Fibroblast of mammary gland (primary cell): ENCODE data around the gene DHPS.

ENCODE experiments used
- DNase-seq: peaks from one replicate; pipeline ENCODE4 v3.0.0-alpha.2; 2010; ENCODE audit warnings: low read depth
- H3K4me3 ChIP-seq: 2 replicates; pipeline ENCODE4 v1.5.1; 2011; ENCODE audit warnings: low read depth, mild to moderate bottlenecking, low read length, moderate library complexity; ENCODE audit not compliant: control insufficient read depth
- TF ChIP-seq, protein P1 (sequence below): conservative IDR thresholded peaks from 2 replicates; pipeline ENCODE4 v1.5.1; 2011; ENCODE audit warnings: low read depth, low read length, inconsistent platforms; ENCODE audit not compliant: control insufficient read depth, insufficient read depth

DHPS gene

GRCh38 chr19:12695096-12695495 is 13.4 kb upstream of the DHPS start:
- H3K4me3 ChIP-seq: no peak overlapping the region
- no peak for DNase-seq
- TF ChIP-seq, protein P1, sequence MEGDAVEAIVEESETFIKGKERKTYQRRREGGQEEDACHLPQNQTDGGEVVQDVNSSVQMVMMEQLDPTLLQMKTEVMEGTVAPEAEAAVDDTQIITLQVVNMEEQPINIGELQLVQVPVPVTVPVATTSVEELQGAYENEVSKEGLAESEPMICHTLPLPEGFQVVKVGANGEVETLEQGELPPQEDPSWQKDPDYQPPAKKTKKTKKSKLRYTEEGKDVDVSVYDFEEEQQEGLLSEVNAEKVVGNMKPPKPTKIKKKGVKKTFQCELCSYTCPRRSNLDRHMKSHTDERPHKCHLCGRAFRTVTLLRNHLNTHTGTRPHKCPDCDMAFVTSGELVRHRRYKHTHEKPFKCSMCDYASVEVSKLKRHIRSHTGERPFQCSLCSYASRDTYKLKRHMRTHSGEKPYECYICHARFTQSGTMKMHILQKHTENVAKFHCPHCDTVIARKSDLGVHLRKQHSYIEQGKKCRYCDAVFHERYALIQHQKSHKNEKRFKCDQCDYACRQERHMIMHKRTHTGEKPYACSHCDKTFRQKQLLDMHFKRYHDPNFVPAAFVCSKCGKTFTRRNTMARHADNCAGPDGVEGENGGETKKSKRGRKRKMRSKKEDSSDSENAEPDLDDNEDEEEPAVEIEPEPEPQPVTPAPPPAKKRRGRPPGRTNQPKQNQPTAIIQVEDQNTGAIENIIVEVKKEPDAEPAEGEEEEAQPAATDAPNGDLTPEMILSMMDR: no peak

GRCh38 chr19:12694641-12695040 is 13.0 kb upstream of the DHPS start:
- H3K4me3 ChIP-seq: no peak overlapping the region
- no peak for DNase-seq
- TF ChIP-seq, protein P1: no peak

DNA sequence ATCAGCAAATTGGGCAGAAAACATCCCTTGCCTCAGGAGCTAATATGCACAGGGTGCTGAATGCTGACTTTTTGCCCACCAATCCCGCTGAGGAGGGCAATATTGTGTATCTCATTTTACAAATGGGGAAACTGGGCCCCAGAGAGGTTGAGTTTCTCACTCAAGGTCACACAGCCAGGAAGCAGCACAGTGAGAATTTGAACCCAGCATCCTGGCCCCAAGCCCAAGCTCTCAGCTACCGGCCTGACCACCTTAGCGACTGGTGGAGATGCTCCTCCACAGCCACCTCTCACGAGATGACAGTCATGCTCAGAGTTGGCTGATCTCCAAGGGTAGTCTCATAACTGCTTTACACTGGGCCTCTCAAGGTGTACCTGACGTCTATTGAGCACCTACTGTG is 11.3 kb upstream of the DHPS start:
- no peak for DNase-seq
- TF ChIP-seq, protein P1: no peak
- no peak overlapping the region for H3K4me3 ChIP-seq

GRCh38 chr19:12689581-12690216 is 8.0 kb upstream of the DHPS start:
- TF ChIP-seq, protein P1: no peak
- DNase-seq: no peak
- no peak overlapping the region for H3K4me3 ChIP-seq

DNA sequence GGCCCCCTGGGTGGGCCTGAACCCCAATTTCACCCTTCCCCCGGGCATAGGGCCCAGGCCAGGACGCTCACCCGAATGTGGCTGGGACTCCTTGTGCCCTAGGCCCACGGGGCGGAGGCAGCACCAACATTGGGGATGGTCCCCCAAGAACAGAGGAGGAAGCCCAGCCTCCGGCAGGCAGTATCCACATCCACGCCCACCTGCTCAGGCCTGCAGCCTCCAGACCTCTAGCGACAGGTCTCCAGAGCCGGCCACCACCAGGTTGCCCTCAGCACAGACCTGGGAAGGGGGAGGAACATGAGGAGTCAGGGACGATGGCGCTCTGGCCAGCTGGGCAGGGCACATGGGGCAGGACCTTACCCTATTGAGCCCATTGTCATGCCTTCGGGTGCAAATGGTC is 7.3 kb upstream of the DHPS start:
- no peak overlapping the region for H3K4me3 ChIP-seq
- TF ChIP-seq, protein P1: no peak
- no peak for DNase-seq

DNA sequence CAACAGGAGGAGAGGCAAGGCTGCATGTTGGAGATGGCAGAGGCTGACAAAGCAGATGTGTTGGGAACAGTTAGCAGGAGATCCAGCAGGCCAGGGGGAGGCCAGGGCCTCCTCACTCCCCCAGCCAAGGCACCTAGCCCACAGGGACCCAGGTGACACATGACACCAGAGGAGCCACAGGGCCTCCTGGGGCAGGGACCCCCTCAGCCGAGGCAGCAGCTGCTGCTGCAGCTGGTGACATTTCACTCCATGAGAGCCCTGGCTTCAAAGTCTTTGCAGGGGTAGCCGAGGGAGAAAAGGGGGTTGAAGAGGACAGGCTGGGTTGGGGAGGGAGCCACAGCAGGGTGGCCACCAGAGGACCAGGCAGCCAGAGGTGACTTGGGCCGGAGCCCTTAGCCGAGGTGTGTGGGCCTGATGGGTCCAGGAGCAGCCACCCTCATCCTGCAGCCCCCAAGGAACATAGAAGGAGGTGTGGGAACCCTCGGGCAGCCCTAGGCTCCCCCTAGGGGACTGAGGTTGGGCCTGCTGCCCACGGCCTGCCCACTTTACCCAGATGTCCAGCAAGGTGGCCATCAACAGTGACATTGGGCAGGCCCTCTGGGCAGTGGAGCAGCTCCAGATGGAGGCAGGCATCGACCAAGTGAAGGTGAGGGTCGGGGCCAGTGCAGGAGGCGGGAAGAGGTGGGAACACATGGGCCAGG is 6.0 kb upstream of the DHPS start, which contains the start of gene GNG14:
TSS of gene GNG14 (plus strand) at position 503 of the 701 bp plus-strand sequence. CDS start at position 554, 51 bp downstream.
- DNase-seq: no peak
- TF ChIP-seq, protein P1: no peak
- H3K4me3 ChIP-seq: no peak within 1 kb of the TSS

GRCh38 chr19:12685831-12686230 is 4.2 kb upstream of the DHPS start:
- H3K4me3 ChIP-seq: no peak overlapping the region
- DNase-seq: no peak
- TF ChIP-seq, protein P1: no peak
